Endothelial cell (in vitro differentiated cells): ENCODE results near the gene KMT2C. TPM values are rescaled to one million over a fixed set of nuclear protein-coding genes. Genes with fewer than 3 reads are reported as not detected.

Source experiments
- DNase-seq: peaks from one replicate; pipeline ENCODE4 v3.0.0; 2021; ENCODE audit warnings: low spot score
- H3K27ac Mint-ChIP-seq: one replicate; pipeline ENCODE4 v1.8.0; 2021; ENCODE audit warnings: mixed read lengths, inconsistent platforms; ENCODE audit not compliant: unreplicated experiment
- H3K27me3 Mint-ChIP-seq: one replicate; pipeline ENCODE4 v1.8.0; 2021; ENCODE audit warnings: mild to moderate bottlenecking, moderate library complexity, mixed read lengths, inconsistent platforms; ENCODE audit not compliant: unreplicated experiment
- H3K36me3 Mint-ChIP-seq: one replicate; pipeline ENCODE4 v1.8.0; 2021; ENCODE audit warnings: mild to moderate bottlenecking, low read depth, mixed read lengths, inconsistent platforms; ENCODE audit not compliant: unreplicated experiment
- H3K4me1 Mint-ChIP-seq: one replicate; pipeline ENCODE4 v1.8.0; 2021; ENCODE audit warnings: mild to moderate bottlenecking, mixed read lengths, inconsistent platforms; ENCODE audit not compliant: unreplicated experiment
- H3K4me3 Mint-ChIP-seq: one replicate; pipeline ENCODE4 v1.8.0; 2021; ENCODE audit warnings: mild to moderate bottlenecking, mixed read lengths, inconsistent platforms; ENCODE audit not compliant: unreplicated experiment
- H3K9me3 Mint-ChIP-seq: one replicate; pipeline ENCODE4 v1.8.0; 2021; ENCODE audit warnings: mixed read lengths, inconsistent platforms; ENCODE audit not compliant: unreplicated experiment
- CTCF ChIP-seq: fragments of 200-600 bp; sonication (generic); IDR thresholded peaks from one replicate; pipeline ENCODE4 v1.5.0; 2021; ENCODE audit warnings: antibody characterized with exemption; ENCODE audit not compliant: unreplicated experiment
- total RNA-seq: library from RNA; stranded (reverse); fragmentation: NEBNext Ultra II Directional; extraction: Animal tissue kit (Norgen Biotek cat#: 25700); gene quantifications from one replicate; pipeline ENCODE4 v1.2.1, GENCODE V29; 2021; ENCODE audit not compliant: unreplicated experiment

KMT2C gene
- total RNA-seq, 1 donor from 2014 or later, result 59.8 TPM

GRCh38 chr7:152180587-152180986 is 255.2 kb downstream of the KMT2C start:
- no peaks in the 10 kb centered on the region for H3K9me3 Mint-ChIP-seq
- no peak for TF ChIP-seq CTCF
- H3K4me1 Mint-ChIP-seq, result peaks cover 6% of the 10 kb centered on the region
- H3K4me3 Mint-ChIP-seq, result no peak overlapping the region
- H3K36me3 Mint-ChIP-seq, result peaks cover 45% of the 10 kb centered on the region
- no peak for DNase-seq
- no peak overlapping the region for H3K27ac Mint-ChIP-seq
- H3K27me3 Mint-ChIP-seq, result peaks cover 2% of the 10 kb centered on the region

GRCh38 chr7:152180048-152180447 is 255.8 kb downstream of the KMT2C start:
- H3K27ac Mint-ChIP-seq, result no peak overlapping the region
- peaks cover 2% of the 10 kb centered on the region for H3K27me3 Mint-ChIP-seq
- H3K36me3 Mint-ChIP-seq, result peaks cover 45% of the 10 kb centered on the region
- TF ChIP-seq CTCF, result no peak
- no peaks in the 10 kb centered on the region for H3K9me3 Mint-ChIP-seq
- DNase-seq, result no peak
- no peak overlapping the region for H3K4me3 Mint-ChIP-seq
- H3K4me1 Mint-ChIP-seq, result peaks cover 6% of the 10 kb centered on the region

- Mint-ChIP-seq H3K4me1 (peaks cover 6% of the 10 kb centered on the region), H3K36me3 (peaks cover 45% of the 10 kb centered on the region), H3K9me3 (no peaks in the 10 kb centered on the region), H3K4me3 (no peak overlapping the region), H3K27me3 (peaks cover 2% of the 10 kb centered on the region), H3K27ac (no peak overlapping the region)
- TF ChIP-seq CTCF, result no peak
- DNase-seq, result no peak
Measured at GRCh38 chr7:152178405-152179058, 257.3 kb downstream of the KMT2C start.

GRCh38 chr7:152177681-152178404 is 258.0 kb downstream of the KMT2C start:
- no peak for TF ChIP-seq CTCF
- H3K27ac Mint-ChIP-seq, result peak overlapping the region; percentile 30
- no peak overlapping the region for H3K4me3 Mint-ChIP-seq
- H3K9me3 Mint-ChIP-seq, result no peaks in the 10 kb centered on the region
- peaks cover 45% of the 10 kb centered on the region for H3K36me3 Mint-ChIP-seq
- peaks cover 2% of the 10 kb centered on the region for H3K27me3 Mint-ChIP-seq
- peaks cover 6% of the 10 kb centered on the region for H3K4me1 Mint-ChIP-seq
- no peak for DNase-seq

GRCh38 chr7:152176797-152177196 is 259.0 kb downstream of the KMT2C start:
- no peak overlapping the region for H3K27ac Mint-ChIP-seq
- no peak for TF ChIP-seq CTCF
- H3K9me3 Mint-ChIP-seq, result no peaks in the 10 kb centered on the region
- peaks cover 38% of the 10 kb centered on the region for H3K36me3 Mint-ChIP-seq
- no peaks in the 10 kb centered on the region for H3K27me3 Mint-ChIP-seq
- no peak overlapping the region for H3K4me3 Mint-ChIP-seq
- peaks cover 6% of the 10 kb centered on the region for H3K4me1 Mint-ChIP-seq
- no peak for DNase-seq
